Measurements from ENCODE around the gene LHX2.

GRCh38 chr9:124007565-124008302 lies 3.8 kb upstream of the LHX2 start:
- TF ChIP-seq, protein P1, sequence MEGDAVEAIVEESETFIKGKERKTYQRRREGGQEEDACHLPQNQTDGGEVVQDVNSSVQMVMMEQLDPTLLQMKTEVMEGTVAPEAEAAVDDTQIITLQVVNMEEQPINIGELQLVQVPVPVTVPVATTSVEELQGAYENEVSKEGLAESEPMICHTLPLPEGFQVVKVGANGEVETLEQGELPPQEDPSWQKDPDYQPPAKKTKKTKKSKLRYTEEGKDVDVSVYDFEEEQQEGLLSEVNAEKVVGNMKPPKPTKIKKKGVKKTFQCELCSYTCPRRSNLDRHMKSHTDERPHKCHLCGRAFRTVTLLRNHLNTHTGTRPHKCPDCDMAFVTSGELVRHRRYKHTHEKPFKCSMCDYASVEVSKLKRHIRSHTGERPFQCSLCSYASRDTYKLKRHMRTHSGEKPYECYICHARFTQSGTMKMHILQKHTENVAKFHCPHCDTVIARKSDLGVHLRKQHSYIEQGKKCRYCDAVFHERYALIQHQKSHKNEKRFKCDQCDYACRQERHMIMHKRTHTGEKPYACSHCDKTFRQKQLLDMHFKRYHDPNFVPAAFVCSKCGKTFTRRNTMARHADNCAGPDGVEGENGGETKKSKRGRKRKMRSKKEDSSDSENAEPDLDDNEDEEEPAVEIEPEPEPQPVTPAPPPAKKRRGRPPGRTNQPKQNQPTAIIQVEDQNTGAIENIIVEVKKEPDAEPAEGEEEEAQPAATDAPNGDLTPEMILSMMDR (IDR thresholded peaks at IDR 0.05): no peak
- TF ChIP-seq POLR2AphosphoS5 (IDR thresholded peaks at IDR 0.05) (no peak), POLR2A (IDR thresholded peaks at IDR 0.05) (no peak)
